Left ventricle myocardium inferior (tissue), 1 donor: Measurements from ENCODE around the gene PSD4. TPM values are rescaled to one million over a fixed set of nuclear protein-coding genes. Genes with fewer than 3 reads are reported as not detected.

ENCODE experiments used
- DNase-seq: peaks from one replicate; pipeline ENCODE4 v3.0.0-alpha.2; 2020
- H3K27ac ChIP-seq: fragments of 200-600 bp; replicated peaks from 2 replicates; pipeline ENCODE4 v1.8.0; 2021
- H3K27me3 ChIP-seq: fragments of 200-600 bp; 2 replicates; pipeline ENCODE4 v1.8.0; 2021; ENCODE audit warnings: low read depth
- H3K36me3 ChIP-seq: fragments of 200-600 bp; 2 replicates; pipeline ENCODE4 v1.8.0; 2021
- H3K4me1 ChIP-seq: fragments of 200-600 bp; 2 replicates; pipeline ENCODE4 v1.8.0; 2021
- H3K4me3 ChIP-seq: fragments of 200-600 bp; 2 replicates; pipeline ENCODE4 v1.8.0; 2021; ENCODE audit warnings: mild to moderate bottlenecking, moderate library complexity
- H3K9me3 ChIP-seq: fragments of 200-600 bp; replicated peaks from 2 replicates; pipeline ENCODE4 v1.8.0; 2021
- CTCF ChIP-seq: fragments of 200-600 bp; IDR thresholded peaks from 2 replicates; pipeline ENCODE4 v1.8.0; 2021; ENCODE audit warnings: antibody characterized with exemption, mild to moderate bottlenecking, borderline replicate concordance
- intact Hi-C: fragments of 100-400 bp; cut with micrococcal nuclease; formaldehyde crosslinking; loops from one replicate; pipeline ENCODE4 v1.11.0; 2022
- total RNA-seq: library from RNA; stranded (reverse); fragmentation: NEBNext Ultra II Directional; extraction: Animal tissue kit (Norgen Biotek cat#: 25700); gene quantifications from one replicate; pipeline ENCODE4 v1.2.1, GENCODE V29; 2021
- donor health status: DM: no; HTN: yes; CAD: no; lungs with severe emphysema.

Gene PSD4
- total RNA-seq, 1 donor from 2014 or later, result 2.2 TPM

GRCh38 chr2:113178891-113179290, 5.1 kb downstream of the PSD4 start:
- H3K4me1 ChIP-seq, result no peaks in the 10 kb centered on the region
- no peaks in the 10 kb centered on the region for H3K36me3 ChIP-seq
- intact Hi-C loops, result no loop called here
- no peak overlapping the region for H3K4me3 ChIP-seq
- H3K9me3 ChIP-seq, result no peaks in the 10 kb centered on the region
- no peak for DNase-seq
- H3K27me3 ChIP-seq, result no peaks in the 10 kb centered on the region
- no peak overlapping the region for H3K27ac ChIP-seq
- TF ChIP-seq CTCF, result no peak

GRCh38 chr2:113179446-113180045, 5.8 kb downstream of the PSD4 start:
- Histone ChIP-seq H3K36me3 (no peaks in the 10 kb centered on the region), H3K27ac (no peak overlapping the region), H3K4me3 (no peak overlapping the region), H3K4me1 (no peaks in the 10 kb centered on the region), H3K9me3 (no peaks in the 10 kb centered on the region), H3K27me3 (no peaks in the 10 kb centered on the region)
- no peak for TF ChIP-seq CTCF
- intact Hi-C loops, result no loop called here
- DNase-seq, result no peak

- Histone ChIP-seq H3K27ac (no peak overlapping the region), H3K27me3 (no peaks in the 10 kb centered on the region), H3K9me3 (no peaks in the 10 kb centered on the region), H3K36me3 (no peaks in the 10 kb centered on the region), H3K4me3 (no peak overlapping the region), H3K4me1 (no peaks in the 10 kb centered on the region)
- intact Hi-C loops, result no loop called here
- TF ChIP-seq CTCF, result no peak
- DNase-seq, result no peak
Measured at GRCh38 chr2:113180131-113180946, 6.6 kb downstream of the PSD4 start.

- intact Hi-C loops, result no loop called here
- H3K36me3 ChIP-seq, result no peaks in the 10 kb centered on the region
- no peak overlapping the region for H3K27ac ChIP-seq
- no peaks in the 10 kb centered on the region for H3K27me3 ChIP-seq
- H3K4me3 ChIP-seq, result no peak overlapping the region
- no peaks in the 10 kb centered on the region for H3K9me3 ChIP-seq
- no peak for TF ChIP-seq CTCF
- no peak for DNase-seq
- no peaks in the 10 kb centered on the region for H3K4me1 ChIP-seq
Measured at GRCh38 chr2:113181258-113182051, 7.7 kb downstream of the PSD4 start.

GRCh38 chr2:113182471-113183260, 8.9 kb downstream of the PSD4 start:
- no peak for TF ChIP-seq CTCF
- Histone ChIP-seq H3K4me1 (no peaks in the 10 kb centered on the region), H3K9me3 (no peaks in the 10 kb centered on the region), H3K4me3 (no peak overlapping the region), H3K27ac (no peak overlapping the region), H3K27me3 (no peaks in the 10 kb centered on the region), H3K36me3 (no peaks in the 10 kb centered on the region)
- no peak for DNase-seq
- intact Hi-C loops, result no loop called here
